CD8-positive, alpha-beta memory T cell (primary cell): ENCODE data around the gene EYA3. TPM values are rescaled to one million over a fixed set of nuclear protein-coding genes. Genes with fewer than 3 reads are reported as not detected.

Source experiments
- CTCF ChIA-PET: fragments of 350-600 bp; sonication (Branson Sonifier 250); formaldehyde crosslinking; loops from one replicate; lab custom pipeline; 2021; ENCODE audit warnings: antibody characterized with exemption; lab: Charles Lee
- POLR2A ChIA-PET: fragments of 350-600 bp; sonication (Branson Sonifier 250); formaldehyde crosslinking; loops from one replicate; lab custom pipeline; 2021; ENCODE audit warnings: antibody characterized with exemption; lab: Charles Lee
- DNase-seq, 5 donors: peaks; one replicate each; pipeline versions ENCODE4 v3.0.0 to v3.0.0-alpha.2; 2020 to 2022; ENCODE audit warnings: mixed read lengths in 1 of 5
- H3K27ac ChIP-seq: one replicate; pipeline ENCODE4 v1.7.0; 2013; ENCODE audit warnings: low read depth, mild to moderate bottlenecking, low read length, moderate library complexity
- H3K27me3 ChIP-seq: 2 replicates; pipeline ENCODE4 v1.7.0; 2013; ENCODE audit warnings: low read length, mild to moderate bottlenecking; ENCODE audit not compliant: insufficient read depth, poor library complexity, severe bottlenecking
- H3K36me3 ChIP-seq: 2 replicates; pipeline ENCODE4 v1.7.0; 2013; ENCODE audit warnings: mild to moderate bottlenecking, low read length, moderate library complexity; ENCODE audit not compliant: insufficient read depth
- H3K4me1 ChIP-seq: 2 replicates; pipeline ENCODE4 v1.7.0; 2013; ENCODE audit warnings: mild to moderate bottlenecking, low read length, moderate library complexity; ENCODE audit not compliant: insufficient read depth
- H3K4me3 ChIP-seq: 2 replicates; pipeline ENCODE4 v1.7.0; 2013; ENCODE audit warnings: mild to moderate bottlenecking, low read length
- H3K9me3 ChIP-seq: 2 replicates; pipeline ENCODE4 v1.7.0; 2013; ENCODE audit warnings: mild to moderate bottlenecking, low read length
- H3K27ac Mint-ChIP-seq, 8 donors: one replicate each; pipeline ENCODE4 v1.8.0; 2020 to 2021; ENCODE audit warnings: mixed read lengths in 8 of 8, mild to moderate bottlenecking in 6 of 8, inconsistent platforms in 3 of 8, moderate library complexity in 3 of 8
- H3K27me3 Mint-ChIP-seq, 2 donors: one replicate each; pipeline ENCODE4 v1.8.0; 2020 to 2021; ENCODE audit warnings: mixed read lengths in 2 of 2, mild to moderate bottlenecking in 1 of 2, moderate library complexity in 1 of 2
- H3K36me3 Mint-ChIP-seq, 3 donors: one replicate each; pipeline ENCODE4 v1.8.0; 2020 to 2021; ENCODE audit warnings: mixed read lengths in 3 of 3, inconsistent platforms in 1 of 3, mild to moderate bottlenecking in 1 of 3
- H3K4me1 Mint-ChIP-seq, 3 donors: one replicate each; pipeline ENCODE4 v1.8.0; 2020 to 2021; ENCODE audit warnings: mixed read lengths in 3 of 3, inconsistent platforms in 1 of 3, mild to moderate bottlenecking in 1 of 3
- H3K4me3 Mint-ChIP-seq, 7 donors: one replicate each; pipeline ENCODE4 v1.8.0; 2020 to 2021; ENCODE audit warnings: mixed read lengths in 7 of 7, mild to moderate bottlenecking in 6 of 7, moderate library complexity in 4 of 7, inconsistent platforms in 2 of 7
- H3K9me3 Mint-ChIP-seq, 5 donors: one replicate each; pipeline ENCODE4 v1.8.0; 2020 to 2022; ENCODE audit warnings: mixed read lengths in 5 of 5, mild to moderate bottlenecking in 3 of 5, moderate library complexity in 2 of 5, inconsistent platforms in 1 of 5
- polyA plus RNA-seq: library from polyadenylated mRNA; unstranded; fragments of 300-500 nt; fragmentation: Illumina TruSeq; gene quantifications from one replicate; pipeline ENCODE4 v1.2.3, GENCODE V29; 2021
- total RNA-seq, 2 experiments: library from RNA; stranded (reverse); gene quantifications; one replicate each; pipeline ENCODE4 v1.2.3, GENCODE V29; 2021

Gene EYA3
- total and polyA plus RNA-seq, 3 experiments from 2014 or later: 6.0 to 34.6 (median 31.5) TPM

DNA sequence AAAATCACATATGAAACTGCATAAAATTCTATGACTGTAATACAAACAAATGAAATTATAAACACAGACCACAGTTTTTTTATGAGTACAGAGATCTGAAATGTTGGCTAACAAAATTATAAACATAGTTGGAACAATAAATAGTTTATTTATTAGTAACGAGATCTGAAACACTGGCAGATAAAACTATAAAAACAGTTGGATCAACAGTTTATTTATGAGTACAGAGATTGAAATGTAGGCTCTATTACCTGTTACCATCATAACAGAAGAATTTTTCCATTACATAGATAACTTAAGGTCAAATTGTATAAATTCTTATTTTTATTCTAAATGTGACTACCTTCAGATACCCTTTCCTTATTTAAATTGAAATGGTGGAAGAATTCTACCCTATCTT is 14.5 kb downstream of the EYA3 start:
- H3K36me3 ChIP-seq: no peaks in the 10 kb centered on the region
- no peak for DNase-seq
- ChIA-PET CTCF (no interaction called here), POLR2A (no interaction called here)
- Mint-ChIP-seq H3K4me3 (no peak overlapping the region), H3K9me3 (no peaks in the 10 kb centered on the region), H3K27me3 (no peaks in the 10 kb centered on the region), H3K4me1 (peaks cover 25 to 62% (median 56%) of the 10 kb centered on the region in 3 donors), H3K27ac (no peak overlapping the region), H3K36me3 (peaks cover 0 to 25% (median 6%) of the 10 kb centered on the region in 3 donors)
- no peak overlapping the region for H3K27ac ChIP-seq
- H3K9me3 ChIP-seq: no peaks in the 10 kb centered on the region
- H3K27me3 ChIP-seq: no peaks in the 10 kb centered on the region
- no peak overlapping the region for H3K4me3 ChIP-seq
- H3K4me1 ChIP-seq: no peaks in the 10 kb centered on the region

DNA sequence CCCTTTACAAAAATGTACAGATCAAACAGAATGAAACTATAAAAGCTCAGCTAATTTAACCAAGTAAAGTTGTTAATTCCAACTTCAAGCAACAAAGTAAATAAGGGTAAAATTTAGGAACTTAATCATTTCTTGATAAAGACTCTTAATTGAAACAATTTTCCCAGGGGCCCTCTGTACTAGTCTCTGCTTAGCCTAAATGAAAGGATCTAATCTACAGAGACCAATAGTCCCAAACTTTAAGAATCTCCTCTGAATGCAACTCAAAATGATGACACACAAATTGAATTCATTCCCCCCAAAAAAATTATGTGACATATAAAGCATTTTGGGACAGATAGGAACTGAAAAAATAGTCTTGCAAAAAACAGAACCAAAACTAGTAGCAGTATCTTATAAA is 16.6 kb downstream of the EYA3 start:
- Histone ChIP-seq H3K27ac (no peak overlapping the region), H3K4me3 (no peak overlapping the region), H3K4me1 (no peaks in the 10 kb centered on the region), H3K27me3 (no peaks in the 10 kb centered on the region), H3K36me3 (no peaks in the 10 kb centered on the region), H3K9me3 (no peaks in the 10 kb centered on the region)
- peak overlapping the region in 1 of 8 donors; percentile 21 for H3K27ac Mint-ChIP-seq
- CTCF ChIA-PET: no interaction called here
- H3K4me1 Mint-ChIP-seq: peaks cover 30 to 60% (median 57%) of the 10 kb centered on the region in 3 donors
- H3K9me3 Mint-ChIP-seq: no peaks in the 10 kb centered on the region
- POLR2A ChIA-PET: no interaction called here
- no peak for DNase-seq
- H3K4me3 Mint-ChIP-seq: no peak overlapping the region
- H3K27me3 Mint-ChIP-seq: no peaks in the 10 kb centered on the region
- H3K36me3 Mint-ChIP-seq: peaks cover 0 to 14% (median 6%) of the 10 kb centered on the region in 3 donors

- ChIA-PET POLR2A (no interaction called here), CTCF (no interaction called here)
Observed at GRCh38 chr1:28070725-28071593, 17.5 kb downstream of the EYA3 start.

GRCh38 chr1:28067523-28068090 is 20.8 kb downstream of the EYA3 start:
- H3K9me3 ChIP-seq: no peaks in the 10 kb centered on the region
- H3K9me3 Mint-ChIP-seq: no peaks in the 10 kb centered on the region
- H3K4me1 Mint-ChIP-seq: peaks cover 28 to 60% (median 48%) of the 10 kb centered on the region in 3 donors
- H3K4me3 ChIP-seq: no peak overlapping the region
- H3K36me3 ChIP-seq: no peaks in the 10 kb centered on the region
- H3K4me3 Mint-ChIP-seq: no peak overlapping the region
- POLR2A ChIA-PET: no interaction called here
- no peaks in the 10 kb centered on the region for H3K27me3 ChIP-seq
- H3K4me1 ChIP-seq: no peaks in the 10 kb centered on the region
- no peaks in the 10 kb centered on the region for H3K27me3 Mint-ChIP-seq
- H3K27ac Mint-ChIP-seq: peak overlapping the region in 3 of 8 donors; percentile 15 to 48 (median 35)
- peaks cover 0 to 16% (median 4%) of the 10 kb centered on the region in 3 donors for H3K36me3 Mint-ChIP-seq
- H3K27ac ChIP-seq: no peak overlapping the region
- CTCF ChIA-PET: interaction anchor here (0.6 to 1.2 kb wide), 2 partner anchors 14 to 21 kb away, joined by 3 read pairs; partner anchors contain the start of gene EYA3
- no peak for DNase-seq

More at GRCh38 chr1:28070725-28071593, 17.5 kb downstream of the EYA3 start:
- no peaks in the 10 kb centered on the region for H3K27me3 Mint-ChIP-seq
- H3K27ac ChIP-seq: no peak overlapping the region
- no peaks in the 10 kb centered on the region for H3K9me3 Mint-ChIP-seq
- peak overlapping the region in 1 of 8 donors; percentile 29 for H3K27ac Mint-ChIP-seq
- DNase-seq: no peak
- no peaks in the 10 kb centered on the region for H3K9me3 ChIP-seq
- H3K4me3 ChIP-seq: no peak overlapping the region
- H3K4me3 Mint-ChIP-seq: no peak overlapping the region
- no peaks in the 10 kb centered on the region for H3K27me3 ChIP-seq
- H3K36me3 Mint-ChIP-seq: peaks cover 0 to 15% (median 5%) of the 10 kb centered on the region in 3 donors
- H3K36me3 ChIP-seq: no peaks in the 10 kb centered on the region
- no peaks in the 10 kb centered on the region for H3K4me1 ChIP-seq
- H3K4me1 Mint-ChIP-seq: peaks cover 32 to 63% (median 58%) of the 10 kb centered on the region in 3 donors

GRCh38 chr1:28066393-28067154 is 21.8 kb downstream of the EYA3 start:
- Histone ChIP-seq H3K4me3 (no peak overlapping the region), H3K9me3 (no peaks in the 10 kb centered on the region), H3K27ac (no peak overlapping the region), H3K36me3 (no peaks in the 10 kb centered on the region), H3K4me1 (no peaks in the 10 kb centered on the region), H3K27me3 (no peaks in the 10 kb centered on the region)
- Mint-ChIP-seq H3K36me3 (peaks cover 0 to 16% (median 4%) of the 10 kb centered on the region in 3 donors), H3K27ac (peak overlapping the region in 2 of 8 donors; percentile 3 to 20), H3K27me3 (no peaks in the 10 kb centered on the region), H3K9me3 (no peaks in the 10 kb centered on the region), H3K4me3 (no peak overlapping the region), H3K4me1 (peaks cover 22 to 57% (median 45%) of the 10 kb centered on the region in 3 donors)
- ChIA-PET CTCF (interaction anchor here (1.2 kb wide), 1 partner anchor 15 kb away, joined by 3 read pairs; no protein-coding TSS in a partner anchor), POLR2A (no interaction called here)
- no peak for DNase-seq

GRCh38 chr1:28064064-28064463 is 24.3 kb downstream of the EYA3 start:
- H3K36me3 Mint-ChIP-seq: peaks cover 0 to 10% (median 3%) of the 10 kb centered on the region in 3 donors
- DNase-seq: no peak
- POLR2A ChIA-PET: no interaction called here
- no peaks in the 10 kb centered on the region for H3K36me3 ChIP-seq
- H3K9me3 ChIP-seq: no peaks in the 10 kb centered on the region
- peak overlapping the region; percentile 44 for H3K27ac ChIP-seq
- CTCF ChIA-PET: no interaction called here
- no peaks in the 10 kb centered on the region for H3K27me3 ChIP-seq
- H3K4me3 ChIP-seq: no peak overlapping the region
- no peak overlapping the region for H3K4me3 Mint-ChIP-seq
- no peaks in the 10 kb centered on the region for H3K27me3 Mint-ChIP-seq
- peaks cover 27 to 53% (median 46%) of the 10 kb centered on the region in 3 donors for H3K4me1 Mint-ChIP-seq
- peaks cover 4% of the 10 kb centered on the region for H3K4me1 ChIP-seq
- no peaks in the 10 kb centered on the region for H3K9me3 Mint-ChIP-seq
- H3K27ac Mint-ChIP-seq: no peak overlapping the region

- ChIA-PET POLR2A (interaction anchor here (0.6 kb wide), 1 partner anchor 378 kb away, joined by 6 read pairs; no protein-coding TSS in a partner anchor), CTCF (no interaction called here)
- Histone ChIP-seq H3K9me3 (no peaks in the 10 kb centered on the region), H3K27ac (no peak overlapping the region), H3K27me3 (no peaks in the 10 kb centered on the region), H3K36me3 (no peaks in the 10 kb centered on the region), H3K4me3 (no peak overlapping the region), H3K4me1 (peaks cover 12% of the 10 kb centered on the region)
- Mint-ChIP-seq H3K4me3 (peak overlapping the region in 1 of 7 donors; percentile 68), H3K27ac (no peak overlapping the region), H3K27me3 (no peaks in the 10 kb centered on the region), H3K4me1 (peaks cover 38 to 65% (median 59%) of the 10 kb centered on the region in 3 donors), H3K36me3 (peaks cover 0 to 10% (median 3%) of the 10 kb centered on the region in 3 donors), H3K9me3 (no peaks in the 10 kb centered on the region)
- no peak for DNase-seq
Observed at GRCh38 chr1:28062806-28063205, 25.6 kb downstream of the EYA3 start.
